Measurements from ENCODE around the gene RAB11FIP3. TPM values are rescaled to one million over a fixed set of nuclear protein-coding genes. Genes with fewer than 3 reads are reported as not detected.

Gene RAB11FIP3
- total and polyA plus RNA-seq, 2 of the 13 experiments (the other 11 are each of a cell fraction or from before 2014, with no cell fraction given), result 34.3 to 57.6 TPM

DNA sequence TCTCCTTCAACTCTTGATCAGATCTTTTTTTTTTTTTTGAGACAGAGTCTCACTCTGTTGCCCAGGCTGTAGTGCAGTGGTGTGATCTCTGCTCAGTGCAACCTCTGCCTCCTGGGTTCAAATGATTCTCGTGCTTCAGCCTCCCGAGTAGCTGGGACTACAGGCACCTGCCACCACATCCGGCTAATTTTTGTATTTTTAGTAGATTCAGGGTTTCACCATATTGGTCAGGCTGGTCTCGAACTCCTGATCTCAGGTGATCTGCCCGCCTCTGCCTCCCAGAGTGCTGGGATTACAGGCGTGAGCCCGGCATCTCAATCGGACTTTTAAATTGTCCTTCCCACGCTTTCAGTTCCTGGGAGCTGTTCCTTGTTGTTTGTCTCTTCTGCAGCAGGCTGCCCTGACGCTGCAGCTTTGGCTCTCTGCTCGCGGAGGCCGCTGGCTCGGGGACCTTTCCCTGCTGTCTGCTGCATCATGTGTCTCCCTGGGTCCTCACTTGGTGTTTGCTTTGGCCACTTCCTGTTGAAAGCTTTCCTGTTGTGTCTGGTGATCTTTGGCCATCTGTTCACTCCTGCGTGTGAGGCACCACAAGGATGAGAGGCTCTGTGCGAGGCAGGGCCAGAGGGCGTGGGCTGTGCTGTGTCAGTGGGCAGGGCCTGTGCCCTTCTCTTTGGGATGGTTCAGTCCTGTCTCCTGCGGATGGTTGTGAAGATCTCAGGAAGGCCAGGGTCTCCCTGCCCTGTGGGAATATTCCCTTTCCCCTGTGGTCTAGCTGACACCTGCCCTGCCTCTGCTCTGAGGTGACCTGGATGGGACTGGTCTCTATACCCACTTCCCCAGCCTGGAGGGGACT lies 83.7 kb downstream of the RAB11FIP3 start (continued):
- TF ChIP-seq ZNF710 (CRISPR knock-in tag; IDR thresholded peaks at IDR 0.05; ENCODE audit: borderline replicate concordance) (peak; percentile 38; the same call in 1 of the 2 replicates), KDM4B (CRISPR knock-in tag; IDR thresholded peaks at IDR 0.05) (peak; percentile 43; the same call in 1 of the 2 replicates), ZBTB1 (CRISPR knock-in tag; IDR thresholded peaks at IDR 0.05; ENCODE audit: borderline replicate concordance) (no peak), ZNF589 (CRISPR knock-in tag; conservative IDR thresholded peaks at IDR 0.05) (peak; percentile 97), ZNF839 (CRISPR knock-in tag; IDR thresholded peaks at IDR 0.05; ENCODE audit: borderline replicate concordance) (no peak; the same call in 1 of the 2 replicates), ZNF780A (CRISPR knock-in tag; IDR thresholded peaks at IDR 0.05) (peak; percentile 90), POLR2AphosphoS5 (IDR thresholded peaks at IDR 0.05; ENCODE audit: low read depth, low read length) (peak; percentile 37; the same call in 1 of the 2 replicates), MEIS2 (CRISPR knock-in tag; IDR thresholded peaks at IDR 0.05) (peak; percentile 94), MED8 (CRISPR knock-in tag; IDR thresholded peaks at IDR 0.05; ENCODE audit: insufficient replicate concordance) (peak; percentile 71), ZNF772 (CRISPR knock-in tag; IDR thresholded peaks at IDR 0.05) (peak; percentile 68; the same call in 1 of the 2 replicates), SSRP1 (CRISPR knock-in tag; IDR thresholded peaks at IDR 0.05) (no peak; the same call in 1 of the 2 replicates), KLF12 (CRISPR knock-in tag; IDR thresholded peaks at IDR 0.05; ENCODE audit: borderline replicate concordance) (no peak; the same call in 1 of the 2 replicates), ZNF331 (CRISPR knock-in tag; IDR thresholded peaks at IDR 0.05) (peak; percentile 92), SKI (IDR thresholded peaks at IDR 0.05; ENCODE audit: partially characterized antibody) (peak; percentile 98), PAX8 (CRISPR knock-in tag; IDR thresholded peaks at IDR 0.05; ENCODE audit: borderline replicate concordance) (no peak), SNAPC2 (CRISPR knock-in tag; IDR thresholded peaks at IDR 0.05) (peak; percentile 88; the same call in 1 of the 2 replicates), JUND (CRISPR knock-in tag; IDR thresholded peaks at IDR 0.05) (no peak), SMC3 (IDR thresholded peaks at IDR 0.05; ENCODE audit: low read length) (0 out of 2 replicates have a peak, but pooled peaks have one; percentile 17), ONECUT2 (CRISPR knock-in tag; IDR thresholded peaks at IDR 0.05) (no peak), MAF1 (CRISPR knock-in tag; IDR thresholded peaks at IDR 0.05; ENCODE audit: borderline replicate concordance) (no peak), IKZF1 (IDR thresholded peaks at IDR 0.05) (no peak), HMG20B (CRISPR knock-in tag; conservative IDR thresholded peaks at IDR 0.05) (no peak), LRRFIP1 (CRISPR knock-in tag; conservative IDR thresholded peaks at IDR 0.05) (no peak), THYN1 (CRISPR knock-in tag; IDR thresholded peaks at IDR 0.05; ENCODE audit: borderline replicate concordance, low read depth) (no peak), ZFY (CRISPR knock-in tag; IDR thresholded peaks at IDR 0.05) (peak; percentile 63), KLF15 (CRISPR knock-in tag; IDR thresholded peaks at IDR 0.05; ENCODE audit: borderline replicate concordance) (no peak), GFI1 (CRISPR knock-in tag; IDR thresholded peaks at IDR 0.05; ENCODE audit: borderline replicate concordance) (peak; percentile 62; the same call in 1 of the 2 replicates), ATM (IDR thresholded peaks at IDR 0.05; ENCODE audit: borderline replicate concordance) (no peak)
